SIG-M5 (cell line): ENCODE results near the gene APOOL.

ENCODE experiments used
- DNase-seq: peaks from one replicate; lab custom pipeline; 2025; lab: John Stamatoyannopoulos, UW

The APOOL gene

GRCh38 chrX:85084770-85085393, 81.2 kb downstream of the APOOL start:
- no peak for DNase-seq

GRCh38 chrX:85089321-85089840, 85.7 kb downstream of the APOOL start:
- no peak for DNase-seq

GRCh38 chrX:85107407-85107806, 103.7 kb downstream of the APOOL start:
- DNase-seq = no peak

GRCh38 chrX:85108165-85108564, 104.5 kb downstream of the APOOL start:
- no peak for DNase-seq

GRCh38 chrX:85109235-85109634, 105.6 kb downstream of the APOOL start:
- no peak for DNase-seq

GRCh38 chrX:85111347-85111746, 107.7 kb downstream of the APOOL start:
- no peak for DNase-seq

- no peak for DNase-seq
Observed at GRCh38 chrX:85112293-85112692, 108.6 kb downstream of the APOOL start.

GRCh38 chrX:85113746-85114145, 110.1 kb downstream of the APOOL start:
- no peak for DNase-seq

GRCh38 chrX:85114171-85114570, 110.5 kb downstream of the APOOL start:
- DNase-seq = no peak

GRCh38 chrX:85114776-85115175, 111.1 kb downstream of the APOOL start:
- DNase-seq = no peak

GRCh38 chrX:85115252-85115651, 111.6 kb downstream of the APOOL start:
- no peak for DNase-seq

GRCh38 chrX:85136409-85136808, 132.7 kb downstream of the APOOL start:
- DNase-seq = no peak

GRCh38 chrX:85139422-85139821, 135.7 kb downstream of the APOOL start:
- DNase-seq = no peak

- DNase-seq = no peak
Observed at GRCh38 chrX:85140964-85141363, 137.3 kb downstream of the APOOL start.
